ENCODE data around the gene CREB3L4. TPM values are rescaled to one million over a fixed set of nuclear protein-coding genes. Genes with fewer than 3 reads are reported as not detected.

The CREB3L4 gene
- total and polyA plus RNA-seq, 2 donors (not counting 3 experiments of a cell fraction or from before 2014, with no cell fraction given): 8.1 to 12.1 TPM

DNA sequence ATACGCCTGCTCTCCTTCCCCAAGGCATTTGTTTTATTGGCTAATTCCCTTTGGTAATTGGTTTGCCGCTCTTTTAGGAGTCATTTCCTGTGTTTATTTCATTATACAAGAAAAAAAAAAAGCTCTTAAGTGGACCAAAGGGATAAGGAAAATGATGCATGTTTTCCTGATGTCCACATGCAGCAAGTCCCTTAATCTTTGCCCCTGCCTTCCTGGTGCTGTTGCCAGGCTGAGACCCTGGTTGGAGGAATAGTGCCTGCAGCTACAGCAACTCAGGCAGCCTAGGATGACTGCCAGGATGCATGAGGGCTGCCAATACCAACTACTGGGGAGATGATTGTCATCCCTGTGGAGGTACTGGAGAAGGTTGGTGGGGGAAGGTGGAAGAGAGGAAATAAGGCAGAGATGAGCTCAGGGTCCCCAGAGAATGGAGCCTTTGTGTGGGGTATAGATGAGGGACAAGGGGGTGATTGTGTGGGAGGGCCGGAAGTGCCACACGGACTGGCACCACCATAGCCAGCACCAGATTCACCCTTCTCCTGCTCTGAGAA lies 38.8 kb upstream of the CREB3L4 start:
- intact Hi-C loops (cut with micrococcal nuclease) (loop anchor here (1.0 kb wide), 1 partner anchor 34 kb away; the partner anchor contains the start of gene SLC39A1), dilution Hi-C loops (cut with MboI; ENCODE audit: extremely low pct_ligation_motif_present, low sequenced_read_pairs) (no loop called here)
- H3K9me1 ChIP-seq (replicated peaks; ENCODE audit: control insufficient read depth, extremely low read depth, insufficient read depth, low read length): no peaks in the 10 kb centered on the region
- TF ChIP-seq POLR2A (IDR thresholded peaks at IDR 0.05; ENCODE audit: low read depth, low read length): no peak
- no peak for TF ChIP-seq MYC (IDR thresholded peaks at IDR 0.05; ENCODE audit: low read depth, low read length)
- TF ChIP-seq JUN (IDR thresholded peaks at IDR 0.05; ENCODE audit: borderline replicate concordance, insufficient read depth, insufficient read length, low read depth): peak; percentile 24
- peak; percentile 20 for TF ChIP-seq FOS (IDR thresholded peaks at IDR 0.05; ENCODE audit: borderline replicate concordance, insufficient read depth, low read length)
- TF ChIP-seq, protein P1, sequence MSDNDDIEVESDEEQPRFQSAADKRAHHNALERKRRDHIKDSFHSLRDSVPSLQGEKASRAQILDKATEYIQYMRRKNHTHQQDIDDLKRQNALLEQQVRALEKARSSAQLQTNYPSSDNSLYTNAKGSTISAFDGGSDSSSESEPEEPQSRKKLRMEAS (IDR thresholded peaks at IDR 0.05; ENCODE audit: insufficient read depth, insufficient read length): no peak
- peaks cover under 1 to 19% of the 10 kb centered on the region in 2 experiments for H3K36me3 ChIP-seq (ENCODE audit: control insufficient read depth in 2 of 2, extremely low read depth in 1 of 2, insufficient read depth in 2 of 2, low read length in 2 of 2)
- H3K79me2 ChIP-seq (ENCODE audit: control insufficient read depth, insufficient read depth, low read length): no peaks in the 10 kb centered on the region
- FAIRE-seq (peak; percentile 93), DNase-seq (ENCODE audit: low read depth, low spot score) (peak; percentile 91)
- no peak overlapping the region for H2AFZ ChIP-seq (ENCODE audit: low read depth, low read length)
- H3K4me1 ChIP-seq (ENCODE audit: control insufficient read depth, extremely low read depth, insufficient read depth, low read length): peaks cover 19% of the 10 kb centered on the region
- H3K27ac ChIP-seq (ENCODE audit: insufficient read depth, low read depth, low read length): peak overlapping the region; percentile 4
- H3K4me3 ChIP-seq (replicated peaks in 1 of 3; ENCODE audit: insufficient read depth in 1 of 3, low read depth in 1 of 3, low read length in 3 of 3): no peak overlapping the region
- no peaks in the 10 kb centered on the region for H3K9me3 ChIP-seq (replicated peaks; ENCODE audit: control insufficient read depth, insufficient read depth, low read length)
- POLR2A ChIA-PET: no interaction called here
- BruUV-seq (replicated peaks): no TSS peak
- peak overlapping the region; percentile 7 for H3K4me2 ChIP-seq (ENCODE audit: insufficient read depth, low read length)
- CTCF ChIA-PET: interaction anchor here (0.9 to 5.1 kb wide), 10 partner anchors 11 to 134 kb away, joined by 3 to 34 read pairs (median 5); partner anchors contain the start of genes CREB3L4, DENND4B, JTB and RAB13
- no peaks in the 10 kb centered on the region for H3K27me3 ChIP-seq (ENCODE audit: control insufficient read depth in 2 of 2, insufficient read depth in 2 of 2, low read length in 2 of 2)
- H4K20me1 ChIP-seq (replicated peaks; ENCODE audit: control insufficient read depth, extremely low read depth, insufficient read depth, low read length): no peaks in the 10 kb centered on the region
- no peak overlapping the region for H3K9ac ChIP-seq (replicated peaks; ENCODE audit: extremely low read depth, insufficient read depth, low read length)

DNA sequence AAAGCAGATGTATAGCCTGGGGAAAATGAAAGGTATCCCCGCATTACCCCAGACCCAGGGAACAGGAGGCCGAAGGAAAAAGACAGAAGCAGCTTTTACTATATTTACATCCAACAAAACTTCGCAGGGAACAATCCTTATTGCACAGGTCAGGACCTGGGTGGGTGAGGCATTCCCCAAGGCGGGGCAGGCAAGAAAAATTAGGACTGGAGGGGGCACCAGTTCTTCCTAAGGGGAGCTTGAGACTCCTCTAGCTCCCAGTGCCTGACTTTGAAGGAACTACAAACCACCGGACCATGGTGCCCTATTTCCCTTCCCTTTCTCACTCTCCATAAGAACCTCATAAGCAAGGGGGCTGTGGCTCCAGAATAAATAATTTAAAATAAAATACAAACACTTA lies 38.3 kb upstream of the CREB3L4 start:
- dilution Hi-C loops (cut with MboI; ENCODE audit: extremely low pct_ligation_motif_present, low sequenced_read_pairs): no loop called here
- Histone ChIP-seq H2AFZ (ENCODE audit: low read depth, low read length) (no peak overlapping the region), H3K4me3 (replicated peaks in 1 of 3; ENCODE audit: insufficient read depth in 1 of 3, low read depth in 1 of 3, low read length in 3 of 3) (no peak overlapping the region), H3K4me1 (ENCODE audit: control insufficient read depth, extremely low read depth, insufficient read depth, low read length) (peaks cover 15% of the 10 kb centered on the region), H3K36me3 (ENCODE audit: control insufficient read depth in 2 of 2, extremely low read depth in 1 of 2, insufficient read depth in 2 of 2, low read length in 2 of 2) (peaks cover 5 to 20% of the 10 kb centered on the region in 2 experiments), H3K9me1 (replicated peaks; ENCODE audit: control insufficient read depth, extremely low read depth, insufficient read depth, low read length) (no peaks in the 10 kb centered on the region), H3K9me3 (replicated peaks; ENCODE audit: control insufficient read depth, insufficient read depth, low read length) (no peaks in the 10 kb centered on the region), H3K4me2 (ENCODE audit: insufficient read depth, low read length) (no peak overlapping the region), H3K27me3 (ENCODE audit: control insufficient read depth in 2 of 2, insufficient read depth in 2 of 2, low read length in 2 of 2) (no peaks in the 10 kb centered on the region), H4K20me1 (replicated peaks; ENCODE audit: control insufficient read depth, extremely low read depth, insufficient read depth, low read length) (no peaks in the 10 kb centered on the region), H3K27ac (ENCODE audit: insufficient read depth, low read depth, low read length) (peak overlapping the region; percentile 1), H3K79me2 (ENCODE audit: control insufficient read depth, insufficient read depth, low read length) (no peaks in the 10 kb centered on the region), H3K9ac (replicated peaks; ENCODE audit: extremely low read depth, insufficient read depth, low read length) (no peak overlapping the region)
- POLR2A ChIA-PET: no interaction called here
- FAIRE-seq: peak; percentile 49
- DNase-seq (ENCODE audit: low read depth, low spot score): no peak
- CTCF ChIA-PET: interaction anchor here (0.9 to 5.1 kb wide), 8 partner anchors 10 to 132 kb away, joined by 3 to 34 read pairs (median 6); partner anchors contain the start of genes CREB3L4, DENND4B and JTB
- intact Hi-C loops (cut with micrococcal nuclease): loop anchor here (1.0 kb wide), 1 partner anchor 34 kb away; the partner anchor contains the start of gene SLC39A1
- no peak for TF ChIP-seq POLR2A (IDR thresholded peaks at IDR 0.05; ENCODE audit: low read depth, low read length)
- TF ChIP-seq GATA2 (IDR thresholded peaks at IDR 0.05; ENCODE audit: insufficient read depth, insufficient read length, low read depth, low read length): no peak
- no peak for TF ChIP-seq POLR2AphosphoS5 (IDR thresholded peaks at IDR 0.05; ENCODE audit: insufficient read depth, low read depth, low read length)
- no peak for TF ChIP-seq JUN (IDR thresholded peaks at IDR 0.05; ENCODE audit: borderline replicate concordance, insufficient read depth, insufficient read length, low read depth)
- TF ChIP-seq FOS (IDR thresholded peaks at IDR 0.05; ENCODE audit: borderline replicate concordance, insufficient read depth, low read length): no peak
- no peak for TF ChIP-seq MYC (IDR thresholded peaks at IDR 0.05; ENCODE audit: low read depth, low read length)
- TF ChIP-seq, protein P1 (IDR thresholded peaks at IDR 0.05; ENCODE audit: insufficient read depth, insufficient read length): no peak
- TF ChIP-seq EZH2 (IDR thresholded peaks at IDR 0.05; ENCODE audit: borderline replicate concordance, low read depth, low read length, severe bottlenecking): no peak
- TF ChIP-seq, protein P2, sequence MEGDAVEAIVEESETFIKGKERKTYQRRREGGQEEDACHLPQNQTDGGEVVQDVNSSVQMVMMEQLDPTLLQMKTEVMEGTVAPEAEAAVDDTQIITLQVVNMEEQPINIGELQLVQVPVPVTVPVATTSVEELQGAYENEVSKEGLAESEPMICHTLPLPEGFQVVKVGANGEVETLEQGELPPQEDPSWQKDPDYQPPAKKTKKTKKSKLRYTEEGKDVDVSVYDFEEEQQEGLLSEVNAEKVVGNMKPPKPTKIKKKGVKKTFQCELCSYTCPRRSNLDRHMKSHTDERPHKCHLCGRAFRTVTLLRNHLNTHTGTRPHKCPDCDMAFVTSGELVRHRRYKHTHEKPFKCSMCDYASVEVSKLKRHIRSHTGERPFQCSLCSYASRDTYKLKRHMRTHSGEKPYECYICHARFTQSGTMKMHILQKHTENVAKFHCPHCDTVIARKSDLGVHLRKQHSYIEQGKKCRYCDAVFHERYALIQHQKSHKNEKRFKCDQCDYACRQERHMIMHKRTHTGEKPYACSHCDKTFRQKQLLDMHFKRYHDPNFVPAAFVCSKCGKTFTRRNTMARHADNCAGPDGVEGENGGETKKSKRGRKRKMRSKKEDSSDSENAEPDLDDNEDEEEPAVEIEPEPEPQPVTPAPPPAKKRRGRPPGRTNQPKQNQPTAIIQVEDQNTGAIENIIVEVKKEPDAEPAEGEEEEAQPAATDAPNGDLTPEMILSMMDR (IDR thresholded peaks at IDR 0.05; ENCODE audit: extremely low read depth in 1 of 2, insufficient read depth in 1 of 2, low read depth in 1 of 2, low read length in 2 of 2): no peak
- BruUV-seq (replicated peaks): no TSS peak

Measured in endothelial cell of umbilical vein (primary cell).